Pancreas (tissue), 10 donors: ENCODE data around the gene TENM3. TPM values are rescaled to one million over a fixed set of nuclear protein-coding genes. Genes with fewer than 3 reads are reported as not detected.

Experiments used
- ATAC-seq, 4 donors: fragments of 200-7000 bp; cut with Tn5 transposase; one replicate each; pipeline versions ENCODE4 v1.8.0 to v1.9.1; 2020; ENCODE audit warnings: mild to moderate bottlenecking in 4 of 4, moderate library complexity in 4 of 4
- DNase-seq, 6 donors: peaks; one replicate each; pipeline ENCODE4 v3.0.0-alpha.2; 2020
- FAIRE-seq: peaks from 2 replicates; lab custom pipeline; 2012; peaks lifted over from hg19 to GRCh38; lab: Jason Lieb, UNC
- H3K27ac ChIP-seq, 4 donors: fragments of 200-600 bp; sonication (generic); 1 replicate in 3 of 4; 2 replicates in 1 of 4; pipeline versions ENCODE4 v1.5.0 to v1.8.0; 2020
- H3K27me3 ChIP-seq, 4 donors: fragments of 200-600 bp; one replicate each; pipeline ENCODE4 v1.8.0; 2021
- H3K36me3 ChIP-seq, 3 donors: fragments of 200-600 bp; sonication (generic) in 1 of 3; one replicate each; pipeline versions ENCODE4 v1.5.0 to v1.8.0; 2020 to 2021
- H3K4me1 ChIP-seq, 3 donors: fragments of 200-600 bp; one replicate each; pipeline ENCODE4 v1.8.0; 2021
- H3K4me3 ChIP-seq, 4 donors: fragments of 200-600 bp; sonication (generic) in 2 of 4; one replicate each; pipeline versions ENCODE4 v1.5.0 to v1.8.0; 2020 to 2021
- H3K9me3 ChIP-seq, 4 donors: fragments of 200-600 bp; one replicate each; pipeline ENCODE4 v1.8.0; 2021
- CTCF ChIP-seq, 4 donors: fragments of 200-600 bp; sonication (generic) in 3 of 4; IDR thresholded peaks; one replicate each; pipeline versions ENCODE4 v1.5.0 to v1.8.0; 2021; ENCODE audit warnings: antibody characterized with exemption in 4 of 4
- WGBS, 2 donors: extraction: QIAGEN DNeasy Blood & Tissue Kit; methylation state at CpG; one replicate each; pipeline ENCODE4 v1.1.7; 2013; 5-methylcytosine and 5-hydroxymethylcytosine counted together
- intact Hi-C, 3 donors: fragments of 100-400 bp; cut with DNase I; formaldehyde crosslinking; loops; one replicate each; pipeline versions ENCODE4 v1.11.1 to v1.14.2; 2022
- polyA plus RNA-seq, 2 donors: library from polyadenylated mRNA; stranded (reverse); fragments of 200-250 nt; gene quantifications; one replicate each; pipeline ENCODE4 v1.2.3, GENCODE V29; 2013
- total RNA-seq, 6 donors: library from RNA; stranded (reverse); fragmentation: NEBNext Ultra II Directional in 4 of 6; extraction: Animal tissue kit (Norgen Biotek cat#: 25700) in 4 of 6; gene quantifications; one replicate each; pipeline versions ENCODE4 v1.2.1 to v1.2.4, GENCODE V29; 2021 to 2023
- donor health status: healthy with polysubstance abuse.
- donor health status: DM: no; HTN: no; CAD: no; lungs with moderate emphysema.
- donor health status: DM: no; HTN: no; CAD: no.
- donor health status: control.
- donor health status: control.
- donor health status: Bipolar disorder and iron deficiency.
- donor health status: DM: yes; HTN: yes; CAD: no.
- donor health status: DM: no; HTN: no; CAD: no.
- donor health status: DM: no; HTN: no; CAD: no.
- donor health status: DM: yes; HTN: yes; CAD: no.

Gene TENM3
- total and polyA plus RNA-seq, 8 donors, result 0.99 to 6.1 (median 4.4) TPM

GRCh38 chr4:182289809-182290208 lies 46.6 kb downstream of the TENM3 start:
- Histone ChIP-seq H3K27ac (no peak overlapping the region), H3K36me3 (no peaks in the 10 kb centered on the region), H3K4me3 (no peak overlapping the region), H3K9me3 (no peaks in the 10 kb centered on the region), H3K27me3 (no peaks in the 10 kb centered on the region), H3K4me1 (no peaks in the 10 kb centered on the region)
- FAIRE-seq (no peak), ATAC-seq (no peak), DNase-seq (no peak)
- intact Hi-C loops, result no loop called here
- TF ChIP-seq CTCF (IDR thresholded peaks at IDR 0.05), result no peak
- 79 to 82% methylated on average over 13 of the region's 13 CpGs for WGBS, 2 donors

GRCh38 chr4:182291175-182291574 lies 48.0 kb downstream of the TENM3 start:
- DNase-seq, result no peak
- WGBS, 2 donors, result 87% methylated on average over 8 of the region's 8 CpGs

GRCh38 chr4:182291597-182292270 lies 48.5 kb downstream of the TENM3 start:
- DNase-seq, result no peak
- FAIRE-seq, result no peak
- Histone ChIP-seq H3K4me1 (no peaks in the 10 kb centered on the region), H3K4me3 (no peak overlapping the region), H3K27ac (no peak overlapping the region), H3K27me3 (no peaks in the 10 kb centered on the region), H3K36me3 (no peaks in the 10 kb centered on the region), H3K9me3 (no peaks in the 10 kb centered on the region)
- intact Hi-C loops, result no loop called here
- no peak for ATAC-seq
- 69 to 76% methylated on average over 11 of the region's 11 CpGs for WGBS, 2 donors
- no peak for TF ChIP-seq CTCF (IDR thresholded peaks at IDR 0.05)

More at GRCh38 chr4:182291175-182291574, 48.0 kb downstream of the TENM3 start:
- intact Hi-C loops, result no loop called here
- H3K4me3 ChIP-seq, result no peak overlapping the region
- H3K4me1 ChIP-seq, result no peaks in the 10 kb centered on the region
- TF ChIP-seq CTCF (IDR thresholded peaks at IDR 0.05), result no peak
- ATAC-seq (no peak), FAIRE-seq (no peak)
- H3K36me3 ChIP-seq, result no peaks in the 10 kb centered on the region
- H3K27me3 ChIP-seq, result no peaks in the 10 kb centered on the region
- no peak overlapping the region for H3K27ac ChIP-seq
- no peaks in the 10 kb centered on the region for H3K9me3 ChIP-seq

- no peaks in the 10 kb centered on the region for H3K4me1 ChIP-seq
- 82 to 85% methylated on average over 4 of the region's 4 CpGs for WGBS, 2 donors
- DNase-seq (no peak), FAIRE-seq (no peak), ATAC-seq (no peak)
- TF ChIP-seq CTCF (IDR thresholded peaks at IDR 0.05), result no peak
- no peaks in the 10 kb centered on the region for H3K27me3 ChIP-seq
- H3K4me3 ChIP-seq, result no peak overlapping the region
- intact Hi-C loops, result no loop called here
- H3K9me3 ChIP-seq, result no peaks in the 10 kb centered on the region
- no peaks in the 10 kb centered on the region for H3K36me3 ChIP-seq
- no peak overlapping the region for H3K27ac ChIP-seq
Observed at GRCh38 chr4:182292612-182293011, 49.4 kb downstream of the TENM3 start.

GRCh38 chr4:182293691-182294255 lies 50.6 kb downstream of the TENM3 start:
- no peaks in the 10 kb centered on the region for H3K36me3 ChIP-seq
- no peak for ATAC-seq
- no peaks in the 10 kb centered on the region for H3K9me3 ChIP-seq
- TF ChIP-seq CTCF (IDR thresholded peaks at IDR 0.05), result no peak
- no peak for FAIRE-seq
- H3K27ac ChIP-seq, result no peak overlapping the region
- H3K4me1 ChIP-seq, result no peaks in the 10 kb centered on the region
- no peaks in the 10 kb centered on the region for H3K27me3 ChIP-seq
- H3K4me3 ChIP-seq, result no peak overlapping the region
- no peak for DNase-seq
- intact Hi-C loops, result no loop called here
- WGBS, 2 donors, result 71 to 79% methylated on average over 14 of the region's 14 CpGs
